ENCODE results near the gene KRTAP19-5.

DNA sequence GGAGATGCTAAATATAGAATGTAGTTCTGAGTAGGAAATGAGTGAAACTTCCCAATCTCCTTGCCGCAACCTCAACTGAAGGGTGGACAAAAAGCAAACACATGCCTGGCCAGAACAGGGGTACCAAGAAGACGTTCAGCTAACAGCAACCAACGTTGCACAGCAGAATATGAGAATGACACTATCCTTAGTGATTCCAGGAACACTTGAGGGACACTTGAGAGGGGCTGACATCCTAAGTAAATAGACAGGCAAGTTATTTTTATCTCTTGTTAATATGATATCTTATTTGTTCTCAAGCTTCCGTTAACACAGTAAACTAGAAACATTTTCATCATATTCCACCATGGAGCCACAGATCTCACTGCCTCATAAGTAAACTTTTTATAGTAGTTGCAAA lies 22.7 kb downstream of the KRTAP19-5 start:
- TF ChIP-seq, protein P1, sequence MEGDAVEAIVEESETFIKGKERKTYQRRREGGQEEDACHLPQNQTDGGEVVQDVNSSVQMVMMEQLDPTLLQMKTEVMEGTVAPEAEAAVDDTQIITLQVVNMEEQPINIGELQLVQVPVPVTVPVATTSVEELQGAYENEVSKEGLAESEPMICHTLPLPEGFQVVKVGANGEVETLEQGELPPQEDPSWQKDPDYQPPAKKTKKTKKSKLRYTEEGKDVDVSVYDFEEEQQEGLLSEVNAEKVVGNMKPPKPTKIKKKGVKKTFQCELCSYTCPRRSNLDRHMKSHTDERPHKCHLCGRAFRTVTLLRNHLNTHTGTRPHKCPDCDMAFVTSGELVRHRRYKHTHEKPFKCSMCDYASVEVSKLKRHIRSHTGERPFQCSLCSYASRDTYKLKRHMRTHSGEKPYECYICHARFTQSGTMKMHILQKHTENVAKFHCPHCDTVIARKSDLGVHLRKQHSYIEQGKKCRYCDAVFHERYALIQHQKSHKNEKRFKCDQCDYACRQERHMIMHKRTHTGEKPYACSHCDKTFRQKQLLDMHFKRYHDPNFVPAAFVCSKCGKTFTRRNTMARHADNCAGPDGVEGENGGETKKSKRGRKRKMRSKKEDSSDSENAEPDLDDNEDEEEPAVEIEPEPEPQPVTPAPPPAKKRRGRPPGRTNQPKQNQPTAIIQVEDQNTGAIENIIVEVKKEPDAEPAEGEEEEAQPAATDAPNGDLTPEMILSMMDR (IDR thresholded peaks at IDR 0.05; ENCODE audit: low read depth, low read length, missing input control) = no peak
- TF ChIP-seq HNF4G (IDR thresholded peaks at IDR 0.05) = no peak
- no peak for TF ChIP-seq HNF4A (conservative IDR thresholded peaks at IDR 0.05)
- no peak for TF ChIP-seq YY1 (IDR thresholded peaks at IDR 0.05)
- no peak for TF ChIP-seq FOXA2 (IDR thresholded peaks at IDR 0.05)
- TF ChIP-seq EGR1 (IDR thresholded peaks at IDR 0.05; ENCODE audit: low read depth in 2 of 2) = no peak
- TF ChIP-seq RAD21 (IDR thresholded peaks at IDR 0.05) = no peak
- no peak for TF ChIP-seq SP1 (IDR thresholded peaks at IDR 0.05)
- no peak for TF ChIP-seq TAF1 (conservative IDR thresholded peaks at IDR 0.05)
- no peak for TF ChIP-seq RXRA (IDR thresholded peaks at IDR 0.05)
